NCI-H1694 treated with DMSO at 0.1 percent for 48 hours (cell line): Measurements from ENCODE around the gene ZNF493.

Experiments
- DNase-seq: peaks from one replicate; lab custom pipeline; 2025; lab: John Stamatoyannopoulos, UW

ZNF493 gene

GRCh38 chr19:21396893-21397572 lies at the start of gene ZNF493:
TSS of gene ZNF493 (plus strand) at chr19:21397133. CDS start at chr19:21397238, 105 bp downstream.
- peak; percentile 88 for DNase-seq

- no peak for DNase-seq
These were observed 44.1 kb upstream of the ZNF493 start for GRCh38 chr19:21352830-21353229.

- peak; percentile 86 for DNase-seq
These were observed 38.0 kb upstream of the ZNF493 start, which contains the start of gene ZNF738 for GRCh38 chr19:21358768-21359451. TSS of gene ZNF738 (plus strand) at chr19:21359000. CDS start at chr19:21359141, 141 bp downstream.

GRCh38 chr19:21362291-21362690 lies 34.6 kb upstream of the ZNF493 start:
- no peak for DNase-seq

- DNase-seq: no peak
These were observed 12.9 kb upstream of the ZNF493 start for GRCh38 chr19:21383980-21384582.

- no peak for DNase-seq
These were observed 812 bp upstream of the ZNF493 start for GRCh38 chr19:21396121-21396520.

- no peak for DNase-seq
These were observed 1.9 kb downstream of the ZNF493 start for GRCh38 chr19:21398851-21399250.

- no peak for DNase-seq
These were observed 5.5 kb downstream of the ZNF493 start for GRCh38 chr19:21402303-21402985.

GRCh38 chr19:21410166-21410565 lies 13.2 kb downstream of the ZNF493 start:
- no peak for DNase-seq

- DNase-seq: no peak
These were observed 25.3 kb downstream of the ZNF493 start for GRCh38 chr19:21422244-21422643.

- no peak for DNase-seq
These were observed 26.4 kb downstream of the ZNF493 start for GRCh38 chr19:21423057-21424041.

GRCh38 chr19:21430675-21431074 lies 33.7 kb downstream of the ZNF493 start:
- DNase-seq: no peak

- no peak for DNase-seq
These were observed 35.7 kb downstream of the ZNF493 start for GRCh38 chr19:21432590-21432989.

- DNase-seq: no peak
These were observed 37.6 kb downstream of the ZNF493 start for GRCh38 chr19:21434516-21434915.

GRCh38 chr19:21434967-21435544 lies 38.1 kb downstream of the ZNF493 start:
- DNase-seq: no peak

GRCh38 chr19:21439201-21439751 lies 42.3 kb downstream of the ZNF493 start:
- no peak for DNase-seq

- DNase-seq: no peak
These were observed 43.4 kb downstream of the ZNF493 start for GRCh38 chr19:21440321-21440720.

- DNase-seq: no peak
These were observed 54.3 kb downstream of the ZNF493 start for GRCh38 chr19:21451187-21451586.

- DNase-seq: no peak
These were observed 58.0 kb downstream of the ZNF493 start for GRCh38 chr19:21454901-21455300.

GRCh38 chr19:21460686-21461085 lies 63.8 kb downstream of the ZNF493 start:
- no peak for DNase-seq

GRCh38 chr19:21462540-21462939 lies 65.6 kb downstream of the ZNF493 start:
- no peak for DNase-seq
